ENCODE data around the gene PIGB. TPM values are rescaled to one million over a fixed set of nuclear protein-coding genes. Genes with fewer than 3 reads are reported as not detected.

The PIGB gene
- total RNA-seq (10 to 100 TPM; 21.5 to 21.6 TPM), total RNA-seq (7.5 to 30.4 (median 20.2) reads per million in 172 experiments)
- 16.6 TPM for polyA plus RNA-seq (2013, experiment 1 of 2)
- polyA plus RNA-seq (2013, experiment 2 of 2), result 25.0 TPM

DNA sequence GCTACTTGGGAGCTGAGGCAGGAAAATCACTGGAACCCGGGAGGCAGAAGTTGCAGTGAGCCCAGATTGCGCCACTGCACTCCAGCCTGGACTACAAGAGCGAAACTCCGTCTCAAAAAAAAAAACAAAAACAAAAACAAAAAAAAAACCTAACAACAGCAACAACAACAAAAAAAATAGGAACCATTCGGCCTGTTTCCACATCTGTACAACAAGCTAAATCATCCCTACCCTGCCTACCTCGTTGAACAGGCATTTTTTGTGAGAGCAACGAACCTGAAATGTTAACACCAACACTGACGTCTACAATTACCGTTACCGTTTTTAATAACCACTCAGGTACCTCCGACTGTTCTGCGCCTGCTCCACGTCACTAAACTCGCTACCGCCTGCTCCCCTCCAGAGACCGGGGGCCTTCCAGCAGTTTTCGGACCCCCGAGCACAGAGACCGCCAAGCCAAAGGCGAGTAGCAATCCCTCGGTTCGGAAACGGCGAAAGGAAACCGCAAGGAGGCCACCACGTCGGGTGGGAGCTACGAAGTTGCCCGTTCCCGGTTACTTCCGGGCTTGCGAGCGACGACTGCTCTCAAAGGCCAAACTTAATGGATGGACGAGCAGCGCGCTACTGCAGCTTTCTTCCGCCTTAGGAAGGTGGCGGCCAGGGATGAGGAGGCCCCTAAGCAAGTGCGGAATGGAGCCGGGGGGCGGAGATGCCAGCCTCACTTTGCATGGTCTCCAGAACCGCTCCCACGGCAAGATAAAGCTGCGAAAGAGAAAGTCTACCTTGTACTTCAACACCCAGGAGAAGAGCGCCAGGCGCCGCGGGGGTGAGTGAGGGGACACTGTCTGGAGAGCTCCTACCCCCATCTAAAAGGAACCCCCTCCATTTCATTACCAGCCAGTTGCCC lies at the start of gene PIGB, which contains the start of gene PIGBOS1:
Gene PIGB, plus strand, starts transcription at position 635 of the 907 bp plus-strand sequence. Its CDS starts 29 bp downstream, at position 664.
Gene PIGBOS1, minus strand, starts transcription at position 536 of the 907 bp plus-strand sequence. CDS start 1,331 bp downstream, outside the sequence.
- peak; percentile 62 to 90 (median 70) for DNase-seq
- H3K27ac ChIP-seq (ENCODE audit: low read depth in 1 of 2, low read length in 2 of 2), result peak within 1 kb of the TSS; percentile 88 to 93
- H3K27me3 ChIP-seq (ENCODE audit: control insufficient read depth in 1 of 2, insufficient read depth in 2 of 2, low read length in 2 of 2), result no peaks in the 10 kb centered on the region
- H3K9me3 Mint-ChIP-seq, result no peaks in the 10 kb centered on the region
- TF ChIP-seq, protein P1, sequence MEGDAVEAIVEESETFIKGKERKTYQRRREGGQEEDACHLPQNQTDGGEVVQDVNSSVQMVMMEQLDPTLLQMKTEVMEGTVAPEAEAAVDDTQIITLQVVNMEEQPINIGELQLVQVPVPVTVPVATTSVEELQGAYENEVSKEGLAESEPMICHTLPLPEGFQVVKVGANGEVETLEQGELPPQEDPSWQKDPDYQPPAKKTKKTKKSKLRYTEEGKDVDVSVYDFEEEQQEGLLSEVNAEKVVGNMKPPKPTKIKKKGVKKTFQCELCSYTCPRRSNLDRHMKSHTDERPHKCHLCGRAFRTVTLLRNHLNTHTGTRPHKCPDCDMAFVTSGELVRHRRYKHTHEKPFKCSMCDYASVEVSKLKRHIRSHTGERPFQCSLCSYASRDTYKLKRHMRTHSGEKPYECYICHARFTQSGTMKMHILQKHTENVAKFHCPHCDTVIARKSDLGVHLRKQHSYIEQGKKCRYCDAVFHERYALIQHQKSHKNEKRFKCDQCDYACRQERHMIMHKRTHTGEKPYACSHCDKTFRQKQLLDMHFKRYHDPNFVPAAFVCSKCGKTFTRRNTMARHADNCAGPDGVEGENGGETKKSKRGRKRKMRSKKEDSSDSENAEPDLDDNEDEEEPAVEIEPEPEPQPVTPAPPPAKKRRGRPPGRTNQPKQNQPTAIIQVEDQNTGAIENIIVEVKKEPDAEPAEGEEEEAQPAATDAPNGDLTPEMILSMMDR (IDR thresholded peaks at IDR 0.05), result no peak
- H3K36me3 Mint-ChIP-seq (ENCODE audit: low read depth), result peaks cover 61% of the 10 kb centered on the region
- POLR2A ChIA-PET, result interaction anchor here (0.7 to 3.5 kb wide), 20 partner anchors 9 to 122 kb away, joined by 3 to 60 read pairs (median 4); partner anchors contain the start of genes CCPG1, PIERCE2 and RSL24D1
- peak within 1 kb of the TSS; percentile 69 for H3K4me3 ChIP-seq (ENCODE audit: low read length)
- H3K9me3 ChIP-seq (ENCODE audit: control insufficient read depth in 1 of 2, insufficient read depth in 1 of 2, low read length in 2 of 2), result no peaks in the 10 kb centered on the region
- intact Hi-C loops (cut with DNase I, micrococcal nuclease), result loop anchor here (1.0 to 5.0 kb wide), 2 partner anchors 88 to 123 kb away; partner anchors contain the start of genes CCPG1 (in 2 of the 2), PIERCE2 (in 2 of the 2) and RSL24D1 (in 1 of the 2)
- peaks cover 33% of the 10 kb centered on the region for H3K4me1 ChIP-seq (ENCODE audit: insufficient read depth, low read length)
- H3K36me3 ChIP-seq (ENCODE audit: insufficient read depth, low read length), result peaks cover 10% of the 10 kb centered on the region
- peak within 1 kb of the TSS; percentile 99 for H3K4me3 Mint-ChIP-seq
- CTCF ChIA-PET, result interaction anchor here (1.1 to 2.5 kb wide), 4 partner anchors 89 to 122 kb away, joined by 3 to 10 read pairs (median 8); partner anchors contain the start of genes CCPG1, PIERCE2 and RSL24D1
- H3K4me1 Mint-ChIP-seq (ENCODE audit: low read depth), result peaks cover 80% of the 10 kb centered on the region
- ATAC-seq (ENCODE audit: poor library complexity), result peak; percentile 90
- no peaks in the 10 kb centered on the region for H3K27me3 Mint-ChIP-seq
- peak within 1 kb of the TSS; percentile 100 for H3K27ac Mint-ChIP-seq

DNA sequence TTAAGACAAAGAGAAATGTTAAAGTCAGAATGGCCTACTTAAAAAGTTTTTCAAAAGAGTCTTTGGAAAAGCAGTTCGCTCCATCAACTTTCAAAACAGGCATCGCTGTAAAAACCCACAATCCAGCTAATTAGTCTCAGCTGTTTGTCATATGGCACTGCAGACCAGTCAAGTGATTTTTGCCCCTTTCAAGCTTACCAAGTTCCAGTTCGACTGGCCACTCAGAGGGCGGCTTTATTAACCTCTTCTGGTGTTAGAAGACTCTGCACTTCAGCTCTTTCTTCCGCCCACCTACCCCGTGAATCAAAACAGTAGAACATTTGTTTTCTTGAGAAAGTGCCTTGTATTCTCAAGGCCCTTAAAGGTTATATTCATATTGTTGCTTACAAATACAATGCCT lies 48.7 kb upstream of the PIGB start:
- H3K36me3 ChIP-seq (ENCODE audit: insufficient read depth, low read length), result peaks cover 4% of the 10 kb centered on the region
- TF ChIP-seq, protein P1 (IDR thresholded peaks at IDR 0.05), result no peak
- H3K9me3 ChIP-seq (ENCODE audit: control insufficient read depth in 1 of 2, insufficient read depth in 1 of 2, low read length in 2 of 2), result no peaks in the 10 kb centered on the region
- H3K4me1 ChIP-seq (ENCODE audit: insufficient read depth, low read length), result peaks cover 48% of the 10 kb centered on the region
- DNase-seq, result no peak
- ChIA-PET POLR2A (interaction anchor here (1.0 to 1.4 kb wide), 2 partner anchors 12 to 73 kb away, joined by 3 read pairs; no protein-coding TSS in a partner anchor), CTCF (interaction anchor here (0.6 to 1.0 kb wide), 3 partner anchors 17 to 22 kb away, joined by 3 read pairs; no protein-coding TSS in a partner anchor)
- ATAC-seq (ENCODE audit: poor library complexity), result no peak
- intact Hi-C loops (cut with DNase I, micrococcal nuclease), result no loop called here
- Mint-ChIP-seq H3K36me3 (ENCODE audit: low read depth) (peaks cover 14% of the 10 kb centered on the region), H3K9me3 (no peaks in the 10 kb centered on the region), H3K4me1 (ENCODE audit: low read depth) (peaks cover 73% of the 10 kb centered on the region), H3K27me3 (no peaks in the 10 kb centered on the region), H3K4me3 (no peak overlapping the region), H3K27ac (peak overlapping the region; percentile 1)
- H3K4me3 ChIP-seq (ENCODE audit: low read length), result no peak overlapping the region
- H3K27me3 ChIP-seq (ENCODE audit: control insufficient read depth in 1 of 2, insufficient read depth in 2 of 2, low read length in 2 of 2), result no peaks in the 10 kb centered on the region
- H3K27ac ChIP-seq (ENCODE audit: low read depth in 1 of 2, low read length in 2 of 2), result no peak overlapping the region

DNA sequence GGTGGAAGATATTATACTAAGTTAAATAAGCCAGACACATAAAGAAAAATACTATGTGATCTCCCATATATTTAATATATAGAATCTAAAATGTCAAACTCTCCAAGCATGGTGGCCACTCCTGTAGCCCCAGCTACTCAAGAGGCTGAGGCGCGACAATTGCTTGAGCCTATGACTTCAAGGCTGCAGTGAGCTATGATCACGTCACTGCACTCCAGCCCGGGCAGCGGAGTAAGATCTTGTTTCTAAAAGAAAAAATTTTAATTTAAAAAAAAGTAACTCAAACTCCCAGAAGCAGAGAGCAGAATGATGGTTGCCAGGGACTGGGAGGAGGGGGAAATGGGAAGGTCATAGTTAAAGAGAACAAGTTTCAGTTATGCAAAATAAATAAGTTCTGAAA lies 42.7 kb upstream of the PIGB start:
- Mint-ChIP-seq H3K4me3 (no peak overlapping the region), H3K27me3 (no peaks in the 10 kb centered on the region), H3K9me3 (no peaks in the 10 kb centered on the region), H3K36me3 (ENCODE audit: low read depth) (no peaks in the 10 kb centered on the region), H3K27ac (peak overlapping the region; percentile 94), H3K4me1 (ENCODE audit: low read depth) (peaks cover 73% of the 10 kb centered on the region)
- no peak overlapping the region for H3K27ac ChIP-seq (ENCODE audit: low read depth in 1 of 2, low read length in 2 of 2)
- ATAC-seq (ENCODE audit: poor library complexity), result no peak
- no peaks in the 10 kb centered on the region for H3K36me3 ChIP-seq (ENCODE audit: insufficient read depth, low read length)
- DNase-seq, result no peak
- H3K4me1 ChIP-seq (ENCODE audit: insufficient read depth, low read length), result peaks cover 42% of the 10 kb centered on the region
- no peaks in the 10 kb centered on the region for H3K9me3 ChIP-seq (ENCODE audit: control insufficient read depth in 1 of 2, insufficient read depth in 1 of 2, low read length in 2 of 2)
- POLR2A ChIA-PET, result interaction anchor here (2.0 to 4.4 kb wide), 4 partner anchors 9 to 80 kb away, joined by 7 to 37 read pairs (median 10); partner anchors contain the start of gene RSL24D1
- CTCF ChIA-PET, result interaction anchor here (1.0 to 2.0 kb wide), 2 partner anchors 8 to 59 kb away, joined by 3 to 5 read pairs; no protein-coding TSS in a partner anchor
- H3K27me3 ChIP-seq (ENCODE audit: control insufficient read depth in 1 of 2, insufficient read depth in 2 of 2, low read length in 2 of 2), result no peaks in the 10 kb centered on the region
- TF ChIP-seq, protein P1 (IDR thresholded peaks at IDR 0.05), result no peak
- no peak overlapping the region for H3K4me3 ChIP-seq (ENCODE audit: low read length)
- intact Hi-C loops (cut with DNase I, micrococcal nuclease), result no loop called here
